Adrenal gland (tissue), 12 donors: ENCODE measurements around the gene ODF2. TPM values are rescaled to one million over a fixed set of nuclear protein-coding genes. Genes with fewer than 3 reads are reported as not detected.
A peak's percentile ranks its signal among the peaks of the same experiment; 100 is the strongest.

Experiments
- DNase-seq, 7 donors: peaks; one replicate each; pipeline ENCODE4 v3.0.0-alpha.2; 2019 to 2020
- H3K27ac ChIP-seq, 5 donors: fragments of 200-600 bp; sonication (generic) in 4 of 5; 1 replicate in 3 of 5; 2 replicates in 2 of 5; pipeline versions ENCODE4 v1.5.1 to v1.8.0; 2016 to 2020; ENCODE audit warnings: mild to moderate bottlenecking in 1 of 5
- H3K27me3 ChIP-seq: fragments of 200-600 bp; 2 replicates; pipeline ENCODE4 v1.8.0; 2021
- H3K36me3 ChIP-seq, 2 donors: fragments of 200-600 bp; replicated peaks in 1 of 2; 1 replicate in 1 of 2; 2 replicates in 1 of 2; pipeline versions ENCODE4 v1.5.1 to v1.8.0; 2018 to 2022
- H3K4me1 ChIP-seq, 2 donors: fragments of 200-600 bp; replicated peaks in 1 of 2; 1 replicate in 1 of 2; 2 replicates in 1 of 2; pipeline versions ENCODE4 v1.5.1 to v1.8.0; 2018 to 2021
- H3K4me3 ChIP-seq, 4 donors: fragments of 200-600 bp; sonication (generic) in 3 of 4; one replicate each; pipeline ENCODE4 v1.5.1; 2016 to 2018
- H3K9me3 ChIP-seq, 3 donors: fragments of 200-600 bp; sonication (generic) in 1 of 3; replicated peaks in 1 of 3; 1 replicate in 2 of 3; 2 replicates in 1 of 3; pipeline versions ENCODE4 v1.5.1 to v1.8.0; 2016 to 2021
- CTCF ChIP-seq, 6 experiments: fragments of 450-650 bp in 4 of 6; fragments of 200-600 bp in 2 of 6; sonication (generic) in 1 of 6; IDR thresholded peaks; 1 replicate in 5 of 6; 2 replicates in 1 of 6; pipeline versions ENCODE4 v1.5.1 to v1.8.0; 2016 to 2021; ENCODE audit warnings: antibody characterized with exemption in 6 of 6, mild to moderate bottlenecking in 2 of 6, moderate library complexity in 1 of 6
- POLR2A ChIP-seq, 2 donors: fragments of 450-650 bp; IDR thresholded peaks; one replicate each; pipeline ENCODE4 v1.6.1; 2017; ENCODE audit warnings: antibody characterized with exemption in 2 of 2, mild to moderate bottlenecking in 2 of 2, moderate library complexity in 1 of 2
- WGBS, 4 donors: extraction: QIAGEN DNeasy Blood & Tissue Kit in 2 of 4; methylation state at CpG; one replicate each; pipeline versions ENCODE4 v1.1.5 to v1.1.7; 2013 to 2017; 5-methylcytosine and 5-hydroxymethylcytosine counted together
- intact Hi-C, 2 donors: fragments of 100-400 bp; cut with DNase I; formaldehyde crosslinking; loops; one replicate each; pipeline versions ENCODE4 v1.14.1 to v1.15.0; 2022 to 2023
- polyA plus RNA-seq, 3 donors: library from polyadenylated mRNA; stranded (reverse); fragments of 200-250 nt in 2 of 3; fragments of 350-450 nt in 1 of 3; fragmentation: Illumina TruSeq in 1 of 3; extraction: RNeasy Lipid Tissue Mini Kit (QIAGEN cat#74804) in 1 of 3; gene quantifications; one replicate each; pipeline ENCODE4 v1.2.3, GENCODE V29; 2013 to 2014
- total RNA-seq, 9 donors: library from RNA; depleted of rRNA in 4 of 9; stranded (reverse); fragments of >200 nt in 4 of 9; fragments of 120-200 nt in 1 of 9; fragmentation: NEBNext Ultra II Directional in 1 of 9; extraction: Animal tissue kit (Norgen Biotek cat#: 25700) in 1 of 9; gene quantifications; one replicate each; pipeline versions ENCODE4 v1.1.0 to v1.2.4, GENCODE V29; 2013 to 2023
- donor health status: healthy with polysubstance abuse.
- donor health status: Bipolar disorder and iron deficiency.
- donor health status: DM: yes; HTN: yes; CAD: no.
- donor health status: DM: no; HTN: no; CAD: no.
- donor health status: DM: no; HTN: no; CAD: no.
- donor health status: DM: yes; HTN: yes; CAD: no.

ODF2 gene
- total and polyA plus RNA-seq, 12 donors = 10.2 to 21.6 (median 16.1) TPM

DNA sequence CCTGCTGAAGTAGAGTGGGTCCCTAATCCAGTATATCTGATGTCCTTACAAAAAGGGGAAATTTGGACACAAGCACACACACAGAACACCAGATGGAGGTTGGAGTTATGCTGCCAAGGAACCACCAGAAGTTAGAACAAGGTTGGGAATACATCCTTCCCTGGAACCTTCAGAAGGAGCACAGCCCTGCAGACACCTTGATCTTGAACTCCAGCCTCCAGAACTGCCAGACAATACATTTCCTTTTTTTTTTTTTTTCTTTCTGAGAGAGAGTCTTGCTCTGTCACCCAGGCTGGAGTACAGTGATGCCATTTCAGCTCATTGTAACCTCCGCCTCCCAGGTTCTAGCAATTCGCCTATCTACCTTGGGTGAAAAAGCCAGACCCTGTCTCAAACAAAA lies 7.1 kb upstream of the ODF2 start:
- WGBS, 4 donors = 98 to 100% (median 100%) methylated on average over 2 of the region's 2 CpGs
- Histone ChIP-seq H3K4me3 (no peak overlapping the region), H3K4me1 (no peaks in the 10 kb centered on the region), H3K36me3 (no peaks in the 10 kb centered on the region), H3K9me3 (no peaks in the 10 kb centered on the region), H3K27ac (no peak overlapping the region), H3K27me3 (no peaks in the 10 kb centered on the region)
- intact Hi-C loops = no loop called here
- no peak for DNase-seq
- TF ChIP-seq CTCF (IDR thresholded peaks at IDR 0.05) = no peak
- TF ChIP-seq POLR2A (IDR thresholded peaks at IDR 0.05) = no peak

DNA sequence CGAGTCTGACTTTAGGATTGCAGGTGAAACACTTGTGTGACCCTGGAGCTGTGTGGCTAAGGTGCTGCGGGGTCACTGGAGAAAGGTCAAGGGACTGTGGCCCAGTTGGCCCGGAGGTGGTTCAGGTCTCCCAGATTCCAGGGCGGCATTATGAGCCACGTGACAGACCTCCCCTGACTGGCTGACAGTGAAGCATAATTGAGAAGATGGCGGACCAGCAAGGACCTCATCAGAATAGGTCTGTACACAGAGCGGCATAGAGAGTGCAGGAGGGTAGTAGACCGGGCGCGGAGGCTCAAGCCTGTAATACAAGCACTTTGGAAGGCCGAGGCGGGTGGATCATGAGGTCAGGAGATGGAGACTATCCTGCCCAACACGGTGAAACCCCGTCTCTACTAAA lies 815 bp upstream of the ODF2 start:
- TF ChIP-seq POLR2A (IDR thresholded peaks at IDR 0.05) (no peak), CTCF (IDR thresholded peaks at IDR 0.05) (no peak)
- intact Hi-C loops = no loop called here
- DNase-seq = peak in 2 of 7 donors; percentile 27 to 60
- Histone ChIP-seq H3K36me3 (peaks cover 0 to 5% of the 10 kb centered on the region in 2 donors), H3K27me3 (no peaks in the 10 kb centered on the region), H3K9me3 (no peaks in the 10 kb centered on the region), H3K27ac (no peak overlapping the region), H3K4me1 (no peaks in the 10 kb centered on the region), H3K4me3 (no peak overlapping the region)
- 75 to 84% (median 81%) methylated on average over 14 of the region's 14 CpGs for WGBS, 4 donors

- WGBS, 4 donors = 0 to 1% (median 0%) methylated on average over 1 to 48 of the region's 48 CpGs
- Histone ChIP-seq H3K27ac (peak overlapping the region in 4 of 5 donors; percentile 64 to 80 (median 74)), H3K36me3 (peaks cover 0 to 20% of the 10 kb centered on the region in 2 donors), H3K9me3 (no peaks in the 10 kb centered on the region), H3K4me1 (no peaks in the 10 kb centered on the region), H3K4me3 (peak overlapping the region in 3 of 4 donors; percentile 50 to 83 (median 59)), H3K27me3 (no peaks in the 10 kb centered on the region)
- DNase-seq = peak; percentile 64 to 86 (median 72)
- TF ChIP-seq CTCF (IDR thresholded peaks at IDR 0.05) = no peak
- no peak for TF ChIP-seq POLR2A (IDR thresholded peaks at IDR 0.05)
- intact Hi-C loops = no loop called here
These were observed 831 bp downstream of the ODF2 start for GRCh38 chr9:128456613-128457061.

GRCh38 chr9:128457207-128457606 lies 1.4 kb downstream of the ODF2 start:
- peak overlapping the region in 2 of 4 donors; percentile 50 to 59 for H3K4me3 ChIP-seq
- no peaks in the 10 kb centered on the region for H3K9me3 ChIP-seq
- no peak for TF ChIP-seq POLR2A (IDR thresholded peaks at IDR 0.05)
- no peak for TF ChIP-seq CTCF (IDR thresholded peaks at IDR 0.05)
- H3K27ac ChIP-seq = peak overlapping the region in 1 of 5 donors; percentile 80
- H3K27me3 ChIP-seq = no peaks in the 10 kb centered on the region
- no peaks in the 10 kb centered on the region for H3K4me1 ChIP-seq
- H3K36me3 ChIP-seq = peaks cover 0 to 26% of the 10 kb centered on the region in 2 donors
- intact Hi-C loops = no loop called here
- DNase-seq = peak in 1 of 7 donors; percentile 24
- 46 to 59% (median 48%) methylated on average over 11 to 14 of the region's 14 CpGs for WGBS, 4 donors
